ENCODE data around the gene CDAN1.

DNA sequence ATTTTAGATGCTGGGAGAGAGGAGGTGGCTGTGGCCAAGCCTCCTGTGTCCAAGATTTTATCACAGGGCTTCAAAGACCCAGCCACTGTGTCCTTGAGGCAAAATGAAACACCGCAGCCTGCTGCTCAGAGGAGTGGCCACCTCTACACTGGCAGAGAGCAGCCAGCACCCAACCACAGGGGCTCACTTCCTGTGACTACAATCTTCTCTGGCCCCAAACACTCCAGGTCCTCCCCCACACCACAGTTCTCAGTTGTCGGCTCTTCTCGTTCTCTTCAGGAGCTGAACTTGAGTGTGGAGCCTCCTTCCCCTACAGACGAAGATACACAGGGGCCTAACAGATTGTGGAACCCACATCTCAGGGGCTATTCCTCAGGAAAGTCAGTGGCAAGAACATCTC lies 45.6 kb downstream of the CDAN1 start:
- TF ChIP-seq, protein P1, sequence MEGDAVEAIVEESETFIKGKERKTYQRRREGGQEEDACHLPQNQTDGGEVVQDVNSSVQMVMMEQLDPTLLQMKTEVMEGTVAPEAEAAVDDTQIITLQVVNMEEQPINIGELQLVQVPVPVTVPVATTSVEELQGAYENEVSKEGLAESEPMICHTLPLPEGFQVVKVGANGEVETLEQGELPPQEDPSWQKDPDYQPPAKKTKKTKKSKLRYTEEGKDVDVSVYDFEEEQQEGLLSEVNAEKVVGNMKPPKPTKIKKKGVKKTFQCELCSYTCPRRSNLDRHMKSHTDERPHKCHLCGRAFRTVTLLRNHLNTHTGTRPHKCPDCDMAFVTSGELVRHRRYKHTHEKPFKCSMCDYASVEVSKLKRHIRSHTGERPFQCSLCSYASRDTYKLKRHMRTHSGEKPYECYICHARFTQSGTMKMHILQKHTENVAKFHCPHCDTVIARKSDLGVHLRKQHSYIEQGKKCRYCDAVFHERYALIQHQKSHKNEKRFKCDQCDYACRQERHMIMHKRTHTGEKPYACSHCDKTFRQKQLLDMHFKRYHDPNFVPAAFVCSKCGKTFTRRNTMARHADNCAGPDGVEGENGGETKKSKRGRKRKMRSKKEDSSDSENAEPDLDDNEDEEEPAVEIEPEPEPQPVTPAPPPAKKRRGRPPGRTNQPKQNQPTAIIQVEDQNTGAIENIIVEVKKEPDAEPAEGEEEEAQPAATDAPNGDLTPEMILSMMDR (conservative IDR thresholded peaks at IDR 0.05): no peak
- TF ChIP-seq ZFX (IDR thresholded peaks at IDR 0.05): no peak
